Measurements from ENCODE around the gene MINDY4.

MINDY4 gene

GRCh38 chr7:30771174-30771879 lies at the start of gene MINDY4:
MINDY4 (plus strand) TSS chr7:30771417; CDS start chr7:30771494, 77 bp downstream.
- DNase-seq, result peak; percentile 62 to 70

GRCh38 chr7:30722187-30722586 lies 49.0 kb upstream of the MINDY4 start:
- no peak for DNase-seq

GRCh38 chr7:30722671-30723070 lies 48.5 kb upstream of the MINDY4 start:
- DNase-seq, result no peak

- DNase-seq, result no peak
Observed at GRCh38 chr7:30723776-30724175, 47.4 kb upstream of the MINDY4 start.

- no peak for DNase-seq
Observed at GRCh38 chr7:30726296-30727006, 44.8 kb upstream of the MINDY4 start.

- peak in 1 of 2 experiments; percentile 31 for DNase-seq
Observed at GRCh38 chr7:30727061-30727945, 43.9 kb upstream of the MINDY4 start.

- no peak for DNase-seq
Observed at GRCh38 chr7:30728591-30729100, 42.6 kb upstream of the MINDY4 start.

GRCh38 chr7:30729642-30730041 lies 41.6 kb upstream of the MINDY4 start:
- DNase-seq, result no peak

GRCh38 chr7:30730097-30730496 lies 41.1 kb upstream of the MINDY4 start:
- DNase-seq, result no peak

GRCh38 chr7:30730996-30731395 lies 40.2 kb upstream of the MINDY4 start:
- DNase-seq, result no peak

- DNase-seq, result no peak
Observed at GRCh38 chr7:30731581-30731980, 39.6 kb upstream of the MINDY4 start.

- DNase-seq, result no peak
Observed at GRCh38 chr7:30732606-30733005, 38.6 kb upstream of the MINDY4 start.

- no peak for DNase-seq
Observed at GRCh38 chr7:30733216-30733615, 38.0 kb upstream of the MINDY4 start.

GRCh38 chr7:30733691-30734090 lies 37.5 kb upstream of the MINDY4 start:
- DNase-seq, result no peak

GRCh38 chr7:30734497-30734896 lies 36.7 kb upstream of the MINDY4 start:
- DNase-seq, result no peak

GRCh38 chr7:30735631-30736030 lies 35.6 kb upstream of the MINDY4 start:
- no peak for DNase-seq

GRCh38 chr7:30736291-30736690 lies 34.9 kb upstream of the MINDY4 start:
- no peak for DNase-seq

- peak in 1 of 2 experiments; percentile 8 for DNase-seq
Observed at GRCh38 chr7:30738026-30738915, 32.9 kb upstream of the MINDY4 start.

GRCh38 chr7:30739691-30740090 lies 31.5 kb upstream of the MINDY4 start:
- no peak for DNase-seq

- DNase-seq, result peak; percentile 58 to 76
Observed at GRCh38 chr7:30740417-30741181, 30.6 kb upstream of the MINDY4 start.

GRCh38 chr7:30741289-30741688 lies 29.9 kb upstream of the MINDY4 start:
- DNase-seq, result no peak
